ENCODE results near the gene CCDC146. TPM values are rescaled to one million over a fixed set of nuclear protein-coding genes. Genes with fewer than 3 reads are reported as not detected.
"Not testable (repeated sequence)": the region's sequence is repeated elsewhere in the genome, so short reads cannot be mapped to it uniquely, and the experiment has no call there.

The CCDC146 gene
- total and polyA plus RNA-seq, 9 of the 15 experiments (the other 6 are each of a cell fraction or from before 2014, with no cell fraction given) = 0.10 to 0.98 (median 0.26) TPM; not detected in 1

DNA sequence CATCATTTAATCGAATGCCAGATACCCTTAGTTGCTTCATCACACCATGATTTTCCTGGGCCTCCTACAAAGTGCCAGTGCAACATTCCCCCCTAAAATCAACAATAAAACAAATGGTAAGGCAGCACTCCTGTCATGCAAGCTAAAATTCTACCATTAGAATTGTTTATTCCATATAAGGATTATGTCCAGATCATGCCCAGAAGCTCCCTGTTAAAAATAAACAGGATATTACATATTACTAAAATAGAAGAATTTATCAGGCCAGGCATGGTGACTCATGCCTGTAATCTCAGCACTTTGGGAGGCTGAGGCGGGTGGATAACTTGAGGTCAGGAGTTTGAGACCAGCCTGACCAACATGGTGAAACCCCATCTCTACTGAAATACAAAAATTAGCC lies 153.2 kb downstream of the CCDC146 start:
- POLR2A ChIA-PET; BruUV-seq (replicated peaks); H3K27ac ChIP-seq (ENCODE audit: extremely low read depth, low read depth, low read length): not testable (repeated sequence)

DNA sequence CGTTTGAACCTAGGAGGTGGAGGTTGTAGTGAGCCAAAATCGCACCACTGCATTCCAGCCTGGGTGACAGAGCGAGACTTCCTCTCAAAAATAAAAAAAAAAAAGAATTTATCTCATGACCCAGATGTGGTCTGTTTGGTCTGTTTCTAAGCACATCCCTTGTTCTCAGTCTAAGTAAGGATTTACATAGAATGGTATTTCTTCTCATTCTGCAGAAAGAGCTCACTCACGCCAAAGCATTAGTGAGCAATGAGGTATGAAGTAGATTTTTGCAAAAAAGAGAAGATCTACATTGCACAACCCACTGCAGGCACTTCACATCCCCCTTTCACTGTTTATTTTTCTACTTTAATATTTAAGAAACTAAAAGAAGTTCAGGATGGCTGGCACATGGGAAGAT lies 153.7 kb downstream of the CCDC146 start:
- Histone ChIP-seq H4K20me1 (replicated peaks; ENCODE audit: control insufficient read depth, insufficient read depth, low read length) (no peaks in the 10 kb centered on the region), H3K9me3 (replicated peaks; ENCODE audit: control insufficient read depth, insufficient read depth, low read depth, low read length) (no peaks in the 10 kb centered on the region), H3K27ac (ENCODE audit: extremely low read depth, low read depth, low read length) (no peak overlapping the region), H3K27me3 (ENCODE audit: control insufficient read depth in 2 of 2, insufficient read depth in 2 of 2, low read length in 2 of 2) (peaks cover 3 to 9% of the 10 kb centered on the region in 2 experiments; a peak in 1 of 5 replicates), H3K79me2 (ENCODE audit: control insufficient read depth, insufficient read depth, low read length) (no peaks in the 10 kb centered on the region), H2AFZ (ENCODE audit: low read depth, low read length) (no peak overlapping the region), H3K9ac (ENCODE audit: insufficient read depth in 1 of 2, low read depth in 2 of 2, low read length in 2 of 2) (no peak overlapping the region), H3K9me1 (ENCODE audit: control insufficient read depth, insufficient read depth, low read length) (no peaks in the 10 kb centered on the region), H3K4me3 (no peak overlapping the region), H3K4me1 (replicated peaks in 1 of 2; ENCODE audit: control insufficient read depth in 2 of 2, insufficient read depth in 2 of 2, low read length in 2 of 2) (no peaks in the 10 kb centered on the region), H3K36me3 (ENCODE audit: control insufficient read depth, insufficient read depth, low read length) (no peaks in the 10 kb centered on the region), H3K4me2 (ENCODE audit: insufficient read depth, low read length) (no peak overlapping the region)
- no peak for ATAC-seq
- no peak for DNase-seq (ENCODE audit: extremely low read depth in 1 of 4, low spot score in 3 of 4)
- ChIA-PET POLR2A (no interaction called here), CTCF (ENCODE audit: low intra/inter-chr PET ratio) (no interaction called here)
- BruUV-seq (replicated peaks) = no TSS peak
- WGBS (ENCODE audit: insufficient coverage, low coverage, missing lambda C conversion rate) = 0% methylated on average over 4 of the region's 4 CpGs
- intact Hi-C loops (cut with micrococcal nuclease) = no loop called here
- in situ Hi-C loops (cut with MboI) = no loop called here
- FAIRE-seq = no peak
- TF ChIP-seq, protein P1, sequence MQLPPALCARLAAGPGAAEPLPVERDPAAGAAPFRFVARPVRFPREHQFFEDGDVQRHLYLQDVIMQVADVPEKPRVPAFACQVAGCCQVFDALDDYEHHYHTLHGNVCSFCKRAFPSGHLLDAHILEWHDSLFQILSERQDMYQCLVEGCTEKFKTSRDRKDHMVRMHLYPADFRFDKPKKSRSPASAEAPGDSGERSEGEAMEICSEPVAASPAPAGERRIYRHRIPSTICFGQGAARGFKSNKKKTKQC (CRISPR knock-in tag; IDR thresholded peaks at IDR 0.05) = no peak
- TF ChIP-seq DMBX1 (CRISPR knock-in tag; IDR thresholded peaks at IDR 0.05; ENCODE audit: borderline replicate concordance) = no peak
- no peak for TF ChIP-seq NUFIP1 (IDR thresholded peaks at IDR 0.05; ENCODE audit: partially characterized antibody)
- no peak for TF ChIP-seq NRF1 (conservative IDR thresholded peaks at IDR 0.05 in 1 of 2, IDR thresholded peaks at IDR 0.05 in 1 of 2)
- TF ChIP-seq ZEB2 (IDR thresholded peaks at IDR 0.05) = no peak
- TF ChIP-seq ATF1 (CRISPR knock-in tag; IDR thresholded peaks at IDR 0.05) = no peak
- no peak for TF ChIP-seq ATF1 (tag; IDR thresholded peaks at IDR 0.05)
- TF ChIP-seq, protein P2, sequence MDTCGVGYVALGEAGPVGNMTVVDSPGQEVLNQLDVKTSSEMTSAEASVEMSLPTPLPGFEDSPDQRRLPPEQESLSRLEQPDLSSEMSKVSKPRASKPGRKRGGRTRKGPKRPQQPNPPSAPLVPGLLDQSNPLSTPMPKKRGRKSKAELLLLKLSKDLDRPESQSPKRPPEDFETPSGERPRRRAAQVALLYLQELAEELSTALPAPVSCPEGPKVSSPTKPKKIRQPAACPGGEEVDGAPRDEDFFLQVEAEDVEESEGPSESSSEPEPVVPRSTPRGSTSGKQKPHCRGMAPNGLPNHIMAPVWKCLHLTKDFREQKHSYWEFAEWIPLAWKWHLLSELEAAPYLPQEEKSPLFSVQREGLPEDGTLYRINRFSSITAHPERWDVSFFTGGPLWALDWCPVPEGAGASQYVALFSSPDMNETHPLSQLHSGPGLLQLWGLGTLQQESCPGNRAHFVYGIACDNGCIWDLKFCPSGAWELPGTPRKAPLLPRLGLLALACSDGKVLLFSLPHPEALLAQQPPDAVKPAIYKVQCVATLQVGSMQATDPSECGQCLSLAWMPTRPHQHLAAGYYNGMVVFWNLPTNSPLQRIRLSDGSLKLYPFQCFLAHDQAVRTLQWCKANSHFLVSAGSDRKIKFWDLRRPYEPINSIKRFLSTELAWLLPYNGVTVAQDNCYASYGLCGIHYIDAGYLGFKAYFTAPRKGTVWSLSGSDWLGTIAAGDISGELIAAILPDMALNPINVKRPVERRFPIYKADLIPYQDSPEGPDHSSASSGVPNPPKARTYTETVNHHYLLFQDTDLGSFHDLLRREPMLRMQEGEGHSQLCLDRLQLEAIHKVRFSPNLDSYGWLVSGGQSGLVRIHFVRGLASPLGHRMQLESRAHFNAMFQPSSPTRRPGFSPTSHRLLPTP (IDR thresholded peaks at IDR 0.05; ENCODE audit: borderline replicate concordance, extremely low read depth, insufficient read length) = no peak
- no peak for TF ChIP-seq ZNF764 (CRISPR knock-in tag; IDR thresholded peaks at IDR 0.05; ENCODE audit: low read depth)
- TF ChIP-seq ZNF282 (CRISPR knock-in tag; IDR thresholded peaks at IDR 0.05) = no peak
- no peak for TF ChIP-seq GABPB1 (CRISPR knock-in tag; IDR thresholded peaks at IDR 0.05)

More for the DNA sequence above, 153.2 kb downstream of the CCDC146 start:
- intact Hi-C loops (cut with micrococcal nuclease); H2AFZ ChIP-seq (ENCODE audit: low read depth, low read length); H3K4me3 ChIP-seq; CTCF ChIA-PET (ENCODE audit: low intra/inter-chr PET ratio); DNase-seq (ENCODE audit: extremely low read depth in 1 of 4, low spot score in 3 of 4); H3K27me3 ChIP-seq (ENCODE audit: control insufficient read depth in 2 of 2, insufficient read depth in 2 of 2, low read length in 2 of 2); H3K9me1 ChIP-seq (ENCODE audit: control insufficient read depth, insufficient read depth, low read length); H3K9me3 ChIP-seq (replicated peaks; ENCODE audit: control insufficient read depth, insufficient read depth, low read depth, low read length); H3K79me2 ChIP-seq (ENCODE audit: control insufficient read depth, insufficient read depth, low read length); in situ Hi-C loops (cut with MboI); H3K36me3 ChIP-seq (ENCODE audit: control insufficient read depth, insufficient read depth, low read length); ATAC-seq; H4K20me1 ChIP-seq (replicated peaks; ENCODE audit: control insufficient read depth, insufficient read depth, low read length); FAIRE-seq; H3K4me1 ChIP-seq (replicated peaks in 1 of 2; ENCODE audit: control insufficient read depth in 2 of 2, insufficient read depth in 2 of 2, low read length in 2 of 2); H3K4me2 ChIP-seq (ENCODE audit: insufficient read depth, low read length); H3K9ac ChIP-seq (ENCODE audit: insufficient read depth in 1 of 2, low read depth in 2 of 2, low read length in 2 of 2): not testable (repeated sequence)
- TF ChIP-seq, protein P3, sequence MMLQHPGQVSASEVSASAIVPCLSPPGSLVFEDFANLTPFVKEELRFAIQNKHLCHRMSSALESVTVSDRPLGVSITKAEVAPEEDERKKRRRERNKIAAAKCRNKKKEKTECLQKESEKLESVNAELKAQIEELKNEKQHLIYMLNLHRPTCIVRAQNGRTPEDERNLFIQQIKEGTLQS (IDR thresholded peaks at IDR 0.05) = peak; percentile 33; the same call in 1 of the 2 replicates
- TF ChIP-seq, protein P3 (CRISPR knock-in tag; conservative IDR thresholded peaks at IDR 0.05) = not testable (repeated sequence)
- TF ChIP-seq CBFA2T3 (IDR thresholded peaks at IDR 0.05) (peak; percentile 34), FOSL1 (tag; conservative IDR thresholded peaks at IDR 0.05) (peak; percentile 40)
- WGBS (ENCODE audit: insufficient coverage, low coverage, missing lambda C conversion rate) = 4% methylated on average over 2 of the region's 2 CpGs

Measured in K562 (cell line).